Left kidney (tissue), 2 donors: ENCODE measurements around the gene CKB. TPM values are rescaled to one million over a fixed set of nuclear protein-coding genes. Genes with fewer than 3 reads are reported as not detected.
A peak's percentile ranks its signal among the peaks of the same experiment; 100 is the strongest.

Source experiments
- DNase-seq: peaks from one replicate; pipeline ENCODE4 v3.0.0-alpha.2; 2013
- polyA plus RNA-seq: library from polyadenylated mRNA; unstranded; fragments of 120-200 nt; gene quantifications from one replicate; pipeline ENCODE4 v1.2.1, GENCODE V29; 2013; ENCODE audit not compliant: insufficient read length

CKB gene
- polyA plus RNA-seq, 1 donor, result 103 TPM

GRCh38 chr14:103495854-103496253 is 26.8 kb downstream of the CKB start:
- DNase-seq, result no peak

GRCh38 chr14:103492156-103492925 is 30.3 kb downstream of the CKB start:
- no peak for DNase-seq

GRCh38 chr14:103491691-103492090 is 30.9 kb downstream of the CKB start:
- no peak for DNase-seq

- no peak for DNase-seq
Observed at GRCh38 chr14:103489621-103490020, 33.0 kb downstream of the CKB start.

- no peak for DNase-seq
Observed at GRCh38 chr14:103488960-103489359, 33.7 kb downstream of the CKB start.

GRCh38 chr14:103488071-103488470 is 34.6 kb downstream of the CKB start:
- DNase-seq, result no peak

GRCh38 chr14:103485504-103485903 is 37.1 kb downstream of the CKB start:
- no peak for DNase-seq

GRCh38 chr14:103483600-103483999 is 39.0 kb downstream of the CKB start:
- DNase-seq, result peak; percentile 13

GRCh38 chr14:103480595-103480994 is 42.0 kb downstream of the CKB start:
- DNase-seq, result no peak

- DNase-seq, result no peak
Observed at GRCh38 chr14:103476631-103477030, 46.0 kb downstream of the CKB start.

- DNase-seq, result no peak
Observed at GRCh38 chr14:103476065-103476464, 46.6 kb downstream of the CKB start.

- no peak for DNase-seq
Observed at GRCh38 chr14:103474893-103475292, 47.7 kb downstream of the CKB start.

GRCh38 chr14:103472939-103473338 is 49.7 kb downstream of the CKB start:
- no peak for DNase-seq

Other genes with a start within 250 kb of the CKB start
- 267 TPM for gene EIF5, start 188.6 kb downstream of the CKB start, polyA plus RNA-seq
- gene MARK3, start 137.4 kb downstream of the CKB start, polyA plus RNA-seq, result 157 TPM
- 5.6 TPM for gene TRMT61A, start 6.4 kb upstream of the CKB start, polyA plus RNA-seq
- gene BAG5, start 39.8 kb upstream of the CKB start, polyA plus RNA-seq, result 35.7 TPM
- 44.2 TPM for gene COA8, start 40.1 kb upstream of the CKB start, polyA plus RNA-seq
- 138 TPM for gene KLC1, start 106.4 kb upstream of the CKB start, polyA plus RNA-seq
- gene XRCC3, start 192.6 kb upstream of the CKB start, polyA plus RNA-seq, result 21.1 TPM
- 54.0 TPM for gene ZFYVE21, start 193.0 kb upstream of the CKB start, polyA plus RNA-seq